GM23338 (cell line): ENCODE data around the gene IFIT5. TPM values are rescaled to one million over a fixed set of nuclear protein-coding genes. Genes with fewer than 3 reads are reported as not detected.
"Not testable (repeated sequence)": the region's sequence is repeated elsewhere in the genome, so short reads cannot be mapped to it uniquely, and the experiment has no call there.

Experiments
- ATAC-seq: fragments of 200-7000 bp; cut with Tn5 transposase; 3 replicates; pipeline ENCODE4 v1.9.1; 2020
- DNase-seq: peaks from one replicate; pipeline ENCODE4 v3.0.0-alpha.2; 2015; ENCODE audit warnings: low spot score
- H2AFZ ChIP-seq: fragments of 200-600 bp; sonication (generic); 2 replicates; pipeline ENCODE4 v1.8.0; 2016; ENCODE audit warnings: antibody characterized with exemption, mild to moderate bottlenecking, moderate library complexity
- H3F3A ChIP-seq: fragments of 200-600 bp; sonication (generic); replicated peaks from 2 replicates; pipeline ENCODE4 v1.8.0; 2017; ENCODE audit warnings: antibody characterized with exemption, mixed run types, low read depth
- H3K27ac ChIP-seq: fragments of 200-600 bp; sonication (generic); 2 replicates; pipeline ENCODE4 v1.6.1; 2016; ENCODE audit warnings: low read depth
- H3K27me3 ChIP-seq: fragments of 200-600 bp; sonication (generic); 2 replicates; pipeline ENCODE4 v1.8.0; 2016; ENCODE audit warnings: mild to moderate bottlenecking, mixed run types, moderate library complexity; ENCODE audit not compliant: insufficient read depth
- H3K36me3 ChIP-seq: fragments of 200-600 bp; sonication (generic); 2 replicates; pipeline ENCODE4 v1.8.0; 2016; ENCODE audit warnings: mild to moderate bottlenecking; ENCODE audit not compliant: insufficient read depth
- H3K4me1 ChIP-seq: fragments of 200-600 bp; sonication (generic); 2 replicates; pipeline ENCODE4 v1.8.0; 2016; ENCODE audit warnings: mild to moderate bottlenecking, moderate library complexity; ENCODE audit not compliant: insufficient read depth
- H3K4me2 ChIP-seq: fragments of 200-600 bp; sonication (generic); 2 replicates; pipeline ENCODE4 v1.7.1; 2017; ENCODE audit warnings: mixed run types
- H3K4me3 ChIP-seq: fragments of 200-600 bp; sonication (generic); 2 replicates; pipeline ENCODE4 v1.6.1; 2016; ENCODE audit warnings: mixed run types
- H3K79me2 ChIP-seq: fragments of 200-600 bp; sonication (generic); replicated peaks from 2 replicates; pipeline ENCODE4 v1.8.0; 2017; ENCODE audit warnings: mild to moderate bottlenecking; ENCODE audit not compliant: insufficient read depth
- H3K9me2 ChIP-seq: fragments of 200-600 bp; sonication (generic); 2 replicates; pipeline ENCODE4 v1.8.0; 2017; ENCODE audit not compliant: insufficient read depth
- H4K20me1 ChIP-seq: fragments of 200-600 bp; sonication (generic); replicated peaks from 2 replicates; pipeline ENCODE4 v1.8.0; 2017; ENCODE audit warnings: mild to moderate bottlenecking; ENCODE audit not compliant: insufficient read depth
- H3K27ac Mint-ChIP-seq: 2 replicates; pipeline ENCODE4 v1.8.0; 2020; ENCODE audit warnings: inconsistent platforms, mild to moderate bottlenecking, moderate library complexity, mixed read lengths
- H3K27me3 Mint-ChIP-seq: 3 replicates; pipeline ENCODE4 v1.8.0; 2022; ENCODE audit warnings: low read depth, mild to moderate bottlenecking, moderate library complexity, mixed read lengths, inconsistent platforms; ENCODE audit not compliant: insufficient read depth, poor library complexity
- H3K36me3 Mint-ChIP-seq: 3 replicates; pipeline ENCODE4 v1.8.0; 2021; ENCODE audit warnings: low read depth, mild to moderate bottlenecking, inconsistent platforms, moderate library complexity, mixed read lengths
- H3K4me1 Mint-ChIP-seq: 3 replicates; pipeline ENCODE4 v1.8.0; 2020; ENCODE audit warnings: mild to moderate bottlenecking, inconsistent platforms, mixed read lengths
- H3K4me3 Mint-ChIP-seq: 3 replicates; pipeline ENCODE4 v1.8.0; 2021; ENCODE audit warnings: moderate library complexity, mild to moderate bottlenecking, inconsistent platforms, mixed read lengths
- H3K9me3 Mint-ChIP-seq: 3 replicates; pipeline ENCODE4 v1.8.0; 2020; ENCODE audit warnings: moderate library complexity, mild to moderate bottlenecking, inconsistent platforms, mixed read lengths
- polyA plus RNA-seq: library from polyadenylated mRNA; unstranded; fragments of >200 nt; fragmentation: Nextera tagmentation; extraction: Ambion mirVana; gene quantifications from 2 replicates; pipeline ENCODE4 v1.2.1, GENCODE V29; 2016
- total RNA-seq: library from RNA; depleted of rRNA; stranded (reverse); fragments of >200 nt; shearing (Covaris generic); gene quantifications from 2 replicates; pipeline ENCODE4 v1.2.3, GENCODE V29; 2014

Gene IFIT5
- total and polyA plus RNA-seq, 2 experiments from 2014 or later = 2.7 to 3.2 TPM

GRCh38 chr10:89406178-89406577 lies 8.2 kb upstream of the IFIT5 start:
- H4K20me1 ChIP-seq, H3K9me3 Mint-ChIP-seq, H3K4me2 ChIP-seq, H3K4me1 ChIP-seq, H2AFZ ChIP-seq, H3K4me3 Mint-ChIP-seq, H3K36me3 ChIP-seq, H3K27me3 Mint-ChIP-seq, H3K9me2 ChIP-seq, H3K27ac Mint-ChIP-seq, H3K27me3 ChIP-seq, H3K27ac ChIP-seq, H3K4me3 ChIP-seq, DNase-seq, H3K4me1 Mint-ChIP-seq, H3K79me2 ChIP-seq, H3F3A ChIP-seq, ATAC-seq: not testable (repeated sequence)
- peaks cover 20% of the 10 kb centered on the region for H3K36me3 Mint-ChIP-seq

DNA sequence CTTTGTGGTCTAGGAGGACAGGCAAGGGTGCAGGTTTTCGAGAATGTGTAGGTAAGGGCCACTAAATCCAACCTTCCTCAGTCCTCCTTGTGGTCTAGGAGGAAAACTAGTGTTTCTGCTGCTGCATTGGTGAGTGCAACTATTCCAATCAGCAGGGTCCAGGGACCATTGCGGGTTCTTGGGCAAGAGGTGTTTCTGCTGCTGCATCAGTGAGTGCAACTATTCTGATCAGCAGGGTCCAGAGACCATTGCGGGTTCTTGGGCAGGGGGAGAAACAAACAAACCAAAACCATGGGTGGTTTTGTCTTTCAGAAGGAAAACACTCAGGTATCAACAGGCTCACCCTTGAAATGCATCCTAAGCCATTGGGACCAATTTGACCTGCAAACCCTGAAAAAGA lies 6.6 kb upstream of the IFIT5 start:
- H3K4me2 ChIP-seq, ATAC-seq, H3K4me3 ChIP-seq, H3K4me1 ChIP-seq, DNase-seq, H2AFZ ChIP-seq, H3K27me3 ChIP-seq, H3K79me2 ChIP-seq, H3K4me1 Mint-ChIP-seq, H3F3A ChIP-seq, H3K27me3 Mint-ChIP-seq, H3K4me3 Mint-ChIP-seq, H4K20me1 ChIP-seq, H3K9me2 ChIP-seq, H3K27ac Mint-ChIP-seq, H3K27ac ChIP-seq, H3K36me3 ChIP-seq: not testable (repeated sequence)
- Mint-ChIP-seq H3K9me3 (peaks cover 15% of the 10 kb centered on the region), H3K36me3 (peaks cover 31% of the 10 kb centered on the region)

- H3K4me3 ChIP-seq, H3K27ac Mint-ChIP-seq, ATAC-seq, H3K27ac ChIP-seq, H3K9me2 ChIP-seq, H2AFZ ChIP-seq, H3K4me1 ChIP-seq, H3K4me3 Mint-ChIP-seq, H3F3A ChIP-seq, H4K20me1 ChIP-seq, H3K36me3 ChIP-seq, DNase-seq, H3K4me1 Mint-ChIP-seq, H3K4me2 ChIP-seq, H3K79me2 ChIP-seq: not testable (repeated sequence)
- H3K27me3 ChIP-seq = peaks cover 13% of the 10 kb centered on the region
- Mint-ChIP-seq H3K36me3 (peaks cover 28% of the 10 kb centered on the region), H3K9me3 (peaks cover 15% of the 10 kb centered on the region), H3K27me3 (peaks cover 15% of the 10 kb centered on the region)
Measured at GRCh38 chr10:89409282-89409681, 5.1 kb upstream of the IFIT5 start.

- not testable (repeated sequence) for H3K4me1 Mint-ChIP-seq, H3K4me1 ChIP-seq, DNase-seq, H3K27ac Mint-ChIP-seq, H3K4me2 ChIP-seq, H3K4me3 ChIP-seq, H4K20me1 ChIP-seq, H3F3A ChIP-seq, H3K27ac ChIP-seq, H3K9me2 ChIP-seq, H3K4me3 Mint-ChIP-seq, ATAC-seq, H3K79me2 ChIP-seq, H3K36me3 ChIP-seq, H2AFZ ChIP-seq
- H3K27me3 ChIP-seq = peaks cover 19% of the 10 kb centered on the region
- peaks cover 15% of the 10 kb centered on the region for H3K9me3 Mint-ChIP-seq
- peaks cover 28% of the 10 kb centered on the region for H3K36me3 Mint-ChIP-seq
- peaks cover 21% of the 10 kb centered on the region for H3K27me3 Mint-ChIP-seq
Measured at GRCh38 chr10:89410551-89410950, 3.8 kb upstream of the IFIT5 start.

DNA sequence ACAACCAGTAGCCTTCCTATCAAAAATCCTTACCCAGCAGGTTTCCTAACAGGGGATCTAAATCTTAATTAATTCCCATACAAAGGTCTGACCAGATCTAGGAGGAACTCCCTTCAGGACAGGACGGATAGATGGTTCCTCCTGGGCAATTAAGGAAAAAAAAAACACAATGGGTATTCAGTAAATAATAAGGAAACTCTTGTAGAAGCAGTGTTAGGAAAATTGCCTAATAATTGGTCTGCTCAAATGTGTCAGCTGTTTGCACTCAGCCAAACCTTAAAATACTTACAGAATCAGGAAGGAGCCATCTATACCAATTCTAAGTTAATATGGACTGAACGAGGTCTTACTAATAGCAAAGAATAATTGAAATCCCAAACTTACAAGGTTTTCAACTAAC lies 3.2 kb upstream of the IFIT5 start:
- H3K4me3 ChIP-seq, ATAC-seq, H3K4me1 ChIP-seq, H3K4me1 Mint-ChIP-seq, H3K27ac Mint-ChIP-seq, DNase-seq, H3K4me3 Mint-ChIP-seq, H3F3A ChIP-seq, H3K79me2 ChIP-seq, H3K4me2 ChIP-seq, H3K9me2 ChIP-seq, H3K27ac ChIP-seq, H4K20me1 ChIP-seq, H3K36me3 ChIP-seq, H2AFZ ChIP-seq: not testable (repeated sequence)
- H3K27me3 Mint-ChIP-seq = peaks cover 25% of the 10 kb centered on the region
- peaks cover 23% of the 10 kb centered on the region for H3K36me3 Mint-ChIP-seq
- H3K9me3 Mint-ChIP-seq = peaks cover 15% of the 10 kb centered on the region
- H3K27me3 ChIP-seq = peaks cover 25% of the 10 kb centered on the region

GRCh38 chr10:89412276-89412675 lies 2.1 kb upstream of the IFIT5 start:
- H3K4me3 ChIP-seq, ATAC-seq, DNase-seq, H3K4me3 Mint-ChIP-seq, H2AFZ ChIP-seq, H3F3A ChIP-seq, H3K79me2 ChIP-seq, H3K27ac Mint-ChIP-seq, H3K4me2 ChIP-seq, H3K4me1 ChIP-seq, H3K36me3 ChIP-seq, H3K9me2 ChIP-seq, H3K4me1 Mint-ChIP-seq, H3K27ac ChIP-seq, H4K20me1 ChIP-seq: not testable (repeated sequence)
- peaks cover 33% of the 10 kb centered on the region for H3K27me3 ChIP-seq
- Mint-ChIP-seq H3K36me3 (peaks cover 16% of the 10 kb centered on the region), H3K9me3 (peaks cover 15% of the 10 kb centered on the region), H3K27me3 (peaks cover 27% of the 10 kb centered on the region)
